Measurements from ENCODE around the gene NAPSA.

Gene NAPSA

DNA sequence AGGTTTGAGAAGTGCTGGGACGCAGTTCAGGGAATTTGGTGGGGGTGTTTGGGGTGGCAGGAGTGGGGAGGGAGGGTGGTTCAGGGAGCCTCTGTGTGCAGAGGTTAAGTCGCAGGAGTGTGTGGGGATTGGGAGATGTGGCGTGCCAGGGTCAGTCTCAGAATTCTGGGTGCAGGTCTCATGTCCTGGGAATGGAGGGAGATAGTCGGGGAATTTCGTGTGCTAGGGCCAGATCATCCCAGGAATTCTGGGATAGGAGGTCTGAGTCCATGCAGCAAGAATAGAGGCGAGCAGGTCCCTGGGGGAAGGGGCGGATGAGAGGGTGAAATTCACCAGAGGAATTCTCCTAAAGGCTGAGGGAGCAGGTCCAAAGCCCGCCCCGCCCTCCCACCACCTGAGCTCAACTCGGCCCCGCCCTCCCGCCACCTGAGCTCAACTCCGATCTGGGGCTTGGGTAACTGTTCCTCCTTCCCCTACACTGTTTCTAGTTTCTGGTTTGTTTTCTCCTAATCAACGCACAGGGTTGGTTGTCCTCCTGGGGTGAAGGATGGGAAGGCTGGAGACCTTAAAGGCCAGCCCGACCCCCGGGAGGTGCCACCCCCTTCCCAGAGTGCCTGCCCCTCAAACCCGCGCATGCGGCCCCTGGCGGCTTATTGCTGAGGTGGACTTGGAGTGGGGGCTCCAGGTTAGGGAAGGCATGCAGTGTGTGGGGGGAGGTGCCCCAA lies 51.5 kb downstream of the NAPSA start:
- no peak for DNase-seq

- no peak for DNase-seq
Measured at GRCh38 chr19:50312967-50313811, 52.2 kb downstream of the NAPSA start.

DNA sequence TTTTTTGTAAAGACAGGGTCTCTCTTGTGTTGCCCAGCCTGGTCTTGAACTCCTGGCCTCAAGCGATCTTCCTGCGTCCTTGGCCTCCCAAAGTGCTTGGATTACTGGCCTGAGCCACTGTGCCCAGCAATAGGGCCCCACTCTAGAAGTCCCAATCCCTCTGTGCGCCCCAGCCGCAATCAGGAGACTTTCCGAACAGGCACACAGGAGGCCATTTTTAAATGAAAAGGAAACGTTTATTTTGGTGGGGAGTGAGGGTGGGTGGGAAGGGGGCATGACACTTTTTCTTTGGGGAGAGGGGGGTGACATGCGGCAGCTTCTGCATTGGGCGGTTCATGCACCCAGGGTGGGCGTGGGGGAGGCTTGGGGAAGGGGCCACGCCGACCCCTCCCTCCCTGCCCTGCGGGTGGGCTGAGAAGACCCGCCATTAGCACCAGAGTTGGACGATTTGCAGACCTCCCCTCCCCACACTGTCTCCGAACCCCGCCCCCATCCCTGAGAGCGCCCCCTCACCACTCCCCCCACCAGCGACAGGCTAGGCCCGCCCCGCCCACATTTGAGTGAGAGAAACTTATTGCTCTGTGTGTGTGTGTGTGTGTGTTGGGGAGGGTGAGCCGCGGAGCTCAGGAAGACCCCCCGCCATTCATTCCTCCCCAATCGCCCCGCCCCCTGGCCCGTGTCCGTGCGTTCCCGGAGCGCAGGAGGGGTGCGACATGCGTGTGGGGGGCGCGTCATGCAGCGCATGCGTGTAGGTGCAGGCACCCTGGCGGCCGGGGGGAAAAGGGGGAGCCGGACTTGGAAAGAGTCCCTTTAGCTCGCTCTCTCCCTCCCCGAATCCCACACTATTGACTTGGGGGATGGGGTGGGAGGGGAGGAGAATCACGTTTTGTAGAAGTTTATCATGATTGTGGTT lies 53.5 kb downstream of the NAPSA start:
- DNase-seq = no peak

DNA sequence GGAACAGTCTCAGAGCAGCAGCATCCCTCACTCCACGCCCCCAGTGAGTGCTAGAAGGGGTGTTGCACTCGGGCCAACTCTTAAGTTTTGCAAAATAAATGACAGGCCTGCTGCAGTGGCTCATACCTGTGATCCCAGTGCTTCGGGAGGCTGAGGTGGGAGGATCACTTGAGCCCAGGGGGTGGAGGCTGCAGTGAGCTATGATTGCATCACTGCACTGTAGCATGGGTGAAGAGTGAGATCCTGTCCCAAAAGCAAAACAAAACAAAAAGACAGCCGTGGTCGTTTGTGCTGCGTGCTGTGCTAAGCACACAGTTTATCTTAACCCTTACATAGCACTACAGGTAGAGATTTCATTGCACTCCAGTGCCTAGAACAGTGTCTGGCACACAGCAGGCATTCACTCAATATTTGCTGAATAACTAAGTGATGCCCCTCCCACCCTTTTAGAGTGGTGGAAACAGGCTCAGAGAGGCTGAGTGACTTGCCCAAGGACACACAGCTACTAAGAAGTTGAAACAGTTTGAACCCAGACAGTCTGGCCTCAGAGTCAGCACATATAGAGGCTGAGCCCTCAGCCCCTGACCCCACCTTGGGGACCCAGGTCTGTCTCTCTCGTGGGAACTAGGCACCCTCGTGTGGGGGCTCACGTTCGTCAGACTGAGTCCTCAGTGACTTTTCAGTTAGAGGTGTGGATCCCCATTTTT lies 54.5 kb downstream of the NAPSA start:
- DNase-seq = no peak

GRCh38 chr19:50309396-50310125 lies 55.9 kb downstream of the NAPSA start:
- no peak for DNase-seq

- DNase-seq = no peak
Measured at GRCh38 chr19:50308991-50309390, 56.4 kb downstream of the NAPSA start.

Data from CD4-positive, alpha-beta T cell treated with Interferon alpha-2 for 1 hour (primary cell).